A549 (cell line): ENCODE results near the gene DNAJC8. TPM values are rescaled to one million over a fixed set of nuclear protein-coding genes. Genes with fewer than 3 reads are reported as not detected.

ENCODE experiments used
- ATAC-seq, 2 experiments: fragments of 200-7000 bp in 1 of 2; fragments of >200 bp in 1 of 2; cut with Nextera tagmentation in 1 of 2; cut with Tn5 transposase in 1 of 2; 3 replicates each; pipeline versions ENCODE4 v1.8.0 to v1.9.1; 2018 to 2020; ENCODE audit warnings: mild to moderate bottlenecking in 1 of 2, moderate library complexity in 1 of 2
- CTCF ChIA-PET: fragments of 300-600 bp; sonication (Branson Sonifier 250); formaldehyde crosslinking; extraction: SDS; loops from one replicate; lab custom pipeline; 2021; ENCODE audit warnings: antibody characterized with exemption, inconsistent platforms; lab: Yijun Ruan, JAX
- POLR2A ChIA-PET: fragments of 350-600 bp; formaldehyde crosslinking; extraction: SDS; loops from one replicate; lab custom pipeline; 2021; ENCODE audit warnings: antibody characterized with exemption, inconsistent platforms; lab: Yijun Ruan, JAX
- DNase-seq, 2 experiments: peaks; one replicate each; pipeline versions ENCODE4 v3.0.0 to v3.0.0-alpha.2; 2011 to 2016; ENCODE audit warnings: low read depth in 1 of 2, low spot score in 1 of 2
- FAIRE-seq: peaks from 2 replicates; lab custom pipeline; 2011; peaks lifted over from hg19 to GRCh38; lab: Jason Lieb, UNC
- H3K27ac ChIP-seq, 2 experiments: fragments of >200 bp; sonication (Bioruptor Twin); formaldehyde crosslinking; 3 replicates each; pipeline ENCODE4 v1.5.1; 2016 to 2017
- H3K4me1 ChIP-seq: fragments of >200 bp; sonication (Bioruptor Twin); formaldehyde crosslinking; 3 replicates; pipeline ENCODE4 v1.6.1; 2016
- H3K4me2 ChIP-seq: fragments of >200 bp; sonication (Bioruptor Twin); formaldehyde crosslinking; 3 replicates; pipeline ENCODE4 v1.6.1; 2016
- H3K4me3 ChIP-seq: fragments of >200 bp; sonication (Bioruptor Twin); formaldehyde crosslinking; 3 replicates; pipeline ENCODE4 v1.5.1; 2016
- H3K9me3 ChIP-seq: fragments of >200 bp; sonication (Bioruptor Twin); formaldehyde crosslinking; 3 replicates; pipeline ENCODE4 v1.6.1; 2016
- CBX8 ChIP-seq: fragments of 200-600 bp; sonication (generic); IDR thresholded peaks from 2 replicates; pipeline ENCODE4 v1.6.1; 2016
- CHD2 ChIP-seq: fragments of 150-350 bp; IDR thresholded peaks from 2 replicates; pipeline ENCODE4 v1.6.1; 2014; ENCODE audit warnings: low read length; ENCODE audit not compliant: partially characterized antibody
- CHD4 ChIP-seq: fragments of 200-600 bp; sonication (generic); IDR thresholded peaks from 2 replicates; pipeline ENCODE4 v1.6.1; 2016; ENCODE audit warnings: antibody characterized with exemption, mild to moderate bottlenecking, borderline replicate concordance
- FOSB ChIP-seq: fragments of 250-450 bp; sonication (Bioruptor Pico); IDR thresholded peaks from 2 replicates; pipeline ENCODE4 v1.5.0; 2020; ENCODE audit warnings: mild to moderate bottlenecking, moderate library complexity
- FOSL2 ChIP-seq, 2 experiments: fragments of 450-650 bp in 1 of 2; fragments of >200 bp in 1 of 2; sonication (Bioruptor Twin) in 1 of 2; formaldehyde crosslinking; IDR thresholded peaks; 2 replicates each; pipeline versions ENCODE4 v1.5.0 to v1.6.1; 2016 to 2020; ENCODE audit warnings: mild to moderate bottlenecking in 1 of 2, moderate library complexity in 1 of 2
- FOXS1 ChIP-seq: fragments of 250-450 bp; sonication (Bioruptor Pico); IDR thresholded peaks from 2 replicates; pipeline ENCODE4 v1.5.0; 2020; ENCODE audit warnings: mild to moderate bottlenecking, moderate library complexity
- HDAC2 ChIP-seq: fragments of 200-600 bp; sonication (generic); IDR thresholded peaks from 2 replicates; pipeline ENCODE4 v1.6.1; 2016
- JUN ChIP-seq, 2 experiments: fragments of >200 bp; sonication (Bioruptor Twin); formaldehyde crosslinking; IDR thresholded peaks; 2 replicates in 1 of 2; 3 replicates in 1 of 2; pipeline ENCODE4 v1.6.1; 2016 to 2017
- JUNB ChIP-seq: fragments of >200 bp; sonication (Bioruptor Twin); formaldehyde crosslinking; IDR thresholded peaks from 2 replicates; pipeline ENCODE4 v1.6.1; 2016
- KDM1A ChIP-seq: fragments of 200-600 bp; sonication (generic); IDR thresholded peaks from 2 replicates; pipeline ENCODE4 v1.6.1; 2016; ENCODE audit warnings: low read depth, mild to moderate bottlenecking
- MAFK ChIP-seq: fragments of 450-650 bp; IDR thresholded peaks from 2 replicates; pipeline ENCODE4 v1.6.1; 2014; ENCODE audit not compliant: partially characterized antibody
- POLR2A ChIP-seq: IDR thresholded peaks from 2 replicates; pipeline ENCODE4 v1.6.1; 2012; ENCODE audit warnings: mild to moderate bottlenecking, low read length
- RARB ChIP-seq: fragments of 250-450 bp; sonication (Bioruptor Pico); IDR thresholded peaks from 2 replicates; pipeline ENCODE4 v1.8.0; 2021; ENCODE audit warnings: mild to moderate bottlenecking, moderate library complexity
- RFX5 ChIP-seq: fragments of 450-650 bp; IDR thresholded peaks from 2 replicates; pipeline ENCODE4 v1.7.1; 2014; ENCODE audit warnings: antibody characterized with exemption, mild to moderate bottlenecking, moderate library complexity
- TFCP2L1 ChIP-seq: fragments of 250-450 bp; sonication (Bioruptor Pico); IDR thresholded peaks from 2 replicates; pipeline ENCODE4 v1.5.0; 2021; ENCODE audit warnings: mild to moderate bottlenecking
- TP53 ChIP-seq: fragments of 250-450 bp; sonication (Bioruptor Pico); IDR thresholded peaks from 2 replicates; pipeline ENCODE4 v1.5.0; 2021; ENCODE audit warnings: mild to moderate bottlenecking, moderate library complexity
- ZFP36 ChIP-seq: fragments of 450-650 bp; IDR thresholded peaks from 2 replicates; pipeline ENCODE4 v1.6.1; 2014; ENCODE audit warnings: borderline replicate concordance; ENCODE audit not compliant: partially characterized antibody
- ZSCAN20 ChIP-seq: fragments of 250-450 bp; sonication (Bioruptor Pico); IDR thresholded peaks from 2 replicates; pipeline ENCODE4 v1.8.0; 2022; ENCODE audit warnings: mild to moderate bottlenecking, moderate library complexity
- WGBS: methylation state at CpG from one replicate; pipeline ENCODE4 v1.1.6; 2017; ENCODE audit errors: missing lambda C conversion rate; 5-methylcytosine and 5-hydroxymethylcytosine counted together
- polyA plus RNA-seq, 4 experiments: library from polyadenylated mRNA; depleted of rRNA in 3 of 4; stranded (reverse); fragments of >200 nt; fragmentation: RNase III in 1 of 4; extraction: RNeasy Plus Mini Kit Qiagen cat#74134 plus additional on column Dnase treatment in 1 of 4; gene quantifications; 2 replicates in 3 of 4; 3 replicates in 1 of 4; pipeline ENCODE4 v1.2.3, GENCODE V29; 2011 to 2017
- TF ChIP-seq, protein P1 (sequence below): IDR thresholded peaks from 2 replicates; pipeline ENCODE4 v1.6.1; 2012
- TF ChIP-seq, protein P2 (sequence below): fragments of >200 bp; sonication (Bioruptor Twin); formaldehyde crosslinking; IDR thresholded peaks from 2 replicates; pipeline ENCODE4 v1.6.1; 2016
- TF ChIP-seq, protein P3 (sequence below): IDR thresholded peaks from 2 replicates; pipeline ENCODE4 v1.6.1; 2012; ENCODE audit warnings: low read depth, borderline replicate concordance
- TF ChIP-seq, protein P4 (sequence below): IDR thresholded peaks from 2 replicates; pipeline ENCODE4 v1.6.1; 2012

DNAJC8 gene
- polyA plus RNA-seq, 2 of the 4 experiments (the other 2 are of a cell fraction) = 87.3 to 93.7 TPM

DNA sequence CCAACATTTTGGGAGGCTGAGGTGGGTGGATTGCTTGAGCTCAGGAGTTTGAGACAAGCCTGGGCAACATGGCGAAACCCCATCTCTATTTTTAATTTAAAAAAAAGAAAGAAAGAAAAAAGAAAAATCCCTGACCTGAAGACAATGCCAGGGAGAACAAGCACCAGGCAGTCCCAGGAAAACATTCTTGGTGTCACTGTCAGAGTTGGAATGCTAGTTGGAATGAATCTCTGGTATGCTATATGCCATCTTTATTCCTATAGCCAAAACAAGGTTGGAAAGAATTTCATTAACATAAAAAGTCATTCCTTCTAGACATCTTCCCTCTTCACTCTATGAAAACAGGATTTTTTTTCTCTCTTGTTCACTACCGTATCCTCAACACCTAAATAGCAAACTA is 2.8 kb downstream of the DNAJC8 start:
- FAIRE-seq = no peak
- ChIA-PET POLR2A (no interaction called here), CTCF (interaction anchor here (0.7 kb wide), 1 partner anchor 9 kb away, joined by 5 read pairs; no protein-coding TSS in a partner anchor)
- Histone ChIP-seq H3K9me3 (no peaks in the 10 kb centered on the region), H3K4me3 (no peak overlapping the region), H3K4me2 (no peak overlapping the region), H3K4me1 (peaks cover 12% of the 10 kb centered on the region; the same call in 1 of the 3 replicates), H3K27ac (no peak overlapping the region)
- WGBS = 93% methylated on average over 2 of the region's 2 CpGs
- TF ChIP-seq FOXS1 (CRISPR knock-in tag) = no peak
- no peak for TF ChIP-seq ZFP36
- TF ChIP-seq TP53 (CRISPR knock-in tag) = no peak
- no peak for TF ChIP-seq CHD4
- no peak for TF ChIP-seq FOSB
- no peak for TF ChIP-seq JUNB
- TF ChIP-seq KDM1A = no peak
- DNase-seq = no peak
- no peak for ATAC-seq

DNA sequence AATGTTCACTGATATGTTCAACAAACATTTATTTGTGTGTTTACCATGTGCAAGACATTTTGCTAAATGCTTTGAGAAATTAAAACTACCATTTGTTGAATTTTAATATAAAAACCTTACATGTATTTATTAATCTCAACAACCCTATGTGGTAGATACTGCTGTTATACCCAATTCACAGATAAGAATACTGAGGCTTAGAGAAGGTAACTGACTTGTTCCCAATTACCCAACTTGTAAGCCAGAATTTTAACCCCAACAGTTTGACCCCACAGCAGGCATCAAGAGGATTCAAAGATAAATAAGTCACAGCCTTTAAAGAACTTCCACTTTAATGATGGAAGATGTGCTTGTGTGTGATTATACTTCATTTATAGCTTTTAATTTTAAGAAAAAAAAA is 3.7 kb downstream of the DNAJC8 start:
- H3K27ac ChIP-seq = no peak overlapping the region

DNA sequence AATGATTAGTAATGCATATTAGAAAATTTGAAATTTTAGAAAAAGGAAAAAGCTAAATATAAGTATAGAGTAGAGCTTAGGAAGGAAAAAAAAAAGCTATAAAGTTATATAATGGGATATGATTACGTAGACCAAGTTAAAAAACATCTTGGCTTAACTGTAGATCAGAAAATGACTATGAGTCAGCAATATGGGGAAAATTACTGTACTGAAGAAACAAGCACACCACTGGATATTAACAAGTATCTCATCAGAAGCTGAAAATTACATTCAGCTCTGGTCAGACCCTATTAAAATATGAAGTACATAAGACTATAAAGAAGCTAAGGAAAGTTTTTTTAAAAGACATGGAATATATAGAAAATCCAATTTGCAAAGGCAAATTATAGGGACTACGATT is 19.5 kb downstream of the DNAJC8 start:
- FAIRE-seq (no peak), ATAC-seq (no peak), DNase-seq (no peak)
- TF ChIP-seq TFCP2L1 (CRISPR knock-in tag) (no peak), KDM1A (no peak), ZFP36 (no peak), RARB (CRISPR knock-in tag) (no peak), MAFK (peak; percentile 54)
- TF ChIP-seq, protein P1, sequence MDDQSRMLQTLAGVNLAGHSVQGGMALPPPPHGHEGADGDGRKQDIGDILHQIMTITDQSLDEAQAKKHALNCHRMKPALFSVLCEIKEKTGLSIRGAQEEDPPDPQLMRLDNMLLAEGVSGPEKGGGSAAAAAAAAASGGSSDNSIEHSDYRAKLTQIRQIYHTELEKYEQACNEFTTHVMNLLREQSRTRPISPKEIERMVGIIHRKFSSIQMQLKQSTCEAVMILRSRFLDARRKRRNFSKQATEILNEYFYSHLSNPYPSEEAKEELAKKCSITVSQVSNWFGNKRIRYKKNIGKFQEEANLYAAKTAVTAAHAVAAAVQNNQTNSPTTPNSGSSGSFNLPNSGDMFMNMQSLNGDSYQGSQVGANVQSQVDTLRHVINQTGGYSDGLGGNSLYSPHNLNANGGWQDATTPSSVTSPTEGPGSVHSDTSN = no peak
- ChIA-PET CTCF (interaction anchor here (0.6 to 7.7 kb wide), 3 partner anchors 35 to 403 kb away, joined by 3 to 144 read pairs (median 4); partner anchors contain the start of gene EYA3), POLR2A (interaction anchor here (1.5 kb wide), 1 partner anchor 125 kb away, joined by 4 read pairs; the partner anchor contains the start of gene EYA3)
- 79% methylated on average over 2 of the region's 2 CpGs for WGBS
- H3K4me2 ChIP-seq = no peak overlapping the region
- no peak overlapping the region for H3K4me3 ChIP-seq
- H3K4me1 ChIP-seq = 0 out of 3 replicates have a peak, but pooled peaks cover 3% of the 10 kb centered on the region
- no peak overlapping the region for H3K27ac ChIP-seq
- H3K9me3 ChIP-seq = no peaks in the 10 kb centered on the region

More for the DNA sequence above, 3.7 kb downstream of the DNAJC8 start:
- CTCF ChIA-PET = interaction anchor here (0.7 kb wide), 1 partner anchor 9 kb away, joined by 5 read pairs; no protein-coding TSS in a partner anchor
- TF ChIP-seq ZSCAN20 (no peak), HDAC2 (0 out of 2 replicates have a peak, but pooled peaks have one; percentile 32)
- no peak overlapping the region for H3K4me3 ChIP-seq
- peaks cover 12% of the 10 kb centered on the region; the same call in 1 of the 3 replicates for H3K4me1 ChIP-seq
- no peak overlapping the region for H3K4me2 ChIP-seq
- no peak for ATAC-seq
- POLR2A ChIA-PET = no interaction called here
- no peak for FAIRE-seq
- H3K9me3 ChIP-seq = no peaks in the 10 kb centered on the region
- no peak for DNase-seq

DNA sequence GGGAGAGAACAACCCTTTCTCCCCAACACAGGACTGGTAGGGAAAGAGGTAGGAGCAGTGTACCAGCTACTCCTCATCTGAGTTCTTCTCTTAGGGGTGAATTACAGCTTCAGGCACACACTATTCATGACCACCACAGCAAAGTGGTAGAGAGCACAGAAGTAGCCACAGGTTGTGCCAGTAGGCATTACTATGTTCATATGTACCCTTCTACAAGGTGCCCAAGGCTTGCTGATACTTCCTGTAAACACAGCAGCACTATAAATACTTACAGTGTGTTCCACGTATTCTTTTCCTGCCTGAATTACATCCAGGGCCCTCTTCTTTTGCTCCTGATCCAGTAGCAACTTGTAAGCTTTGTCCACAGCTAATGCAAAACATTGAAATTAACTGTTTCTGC is 23.1 kb downstream of the DNAJC8 start:
- no peak overlapping the region for H3K27ac ChIP-seq
- no peak for TF ChIP-seq CBX8
- no peak for TF ChIP-seq POLR2A
- no peak for TF ChIP-seq JUN (IDR thresholded peaks at IDR 0.05)
- TF ChIP-seq TP53 (CRISPR knock-in tag) = no peak
- no peak for TF ChIP-seq CHD2
- TF ChIP-seq, protein P2, sequence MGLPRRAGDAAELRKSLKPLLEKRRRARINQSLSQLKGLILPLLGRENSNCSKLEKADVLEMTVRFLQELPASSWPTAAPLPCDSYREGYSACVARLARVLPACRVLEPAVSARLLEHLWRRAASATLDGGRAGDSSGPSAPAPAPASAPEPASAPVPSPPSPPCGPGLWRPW = no peak
- TF ChIP-seq RFX5 = no peak
- no peak for TF ChIP-seq FOSL2 (IDR thresholded peaks at IDR 0.05)
- no peak for TF ChIP-seq FOSL2 (CRISPR knock-in tag; IDR thresholded peaks at IDR 0.05)
- TF ChIP-seq, protein P3, sequence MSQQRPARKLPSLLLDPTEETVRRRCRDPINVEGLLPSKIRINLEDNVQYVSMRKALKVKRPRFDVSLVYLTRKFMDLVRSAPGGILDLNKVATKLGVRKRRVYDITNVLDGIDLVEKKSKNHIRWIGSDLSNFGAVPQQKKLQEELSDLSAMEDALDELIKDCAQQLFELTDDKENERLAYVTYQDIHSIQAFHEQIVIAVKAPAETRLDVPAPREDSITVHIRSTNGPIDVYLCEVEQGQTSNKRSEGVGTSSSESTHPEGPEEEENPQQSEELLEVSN = no peak
- TF ChIP-seq, protein P4, sequence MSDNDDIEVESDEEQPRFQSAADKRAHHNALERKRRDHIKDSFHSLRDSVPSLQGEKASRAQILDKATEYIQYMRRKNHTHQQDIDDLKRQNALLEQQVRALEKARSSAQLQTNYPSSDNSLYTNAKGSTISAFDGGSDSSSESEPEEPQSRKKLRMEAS = no peak
- no peak overlapping the region for H3K4me3 ChIP-seq
- no peak overlapping the region for H3K4me2 ChIP-seq
- ChIA-PET CTCF (interaction anchor here (0.7 to 7.7 kb wide), 32 partner anchors 9 to 379 kb away, joined by 3 to 144 read pairs (median 4); partner anchors contain the start of genes EYA3 and PPP1R8), POLR2A (interaction anchor here (1.1 to 1.3 kb wide), 2 partner anchors 118 to 121 kb away, joined by 3 to 6 read pairs; partner anchors contain the start of gene EYA3)
- DNase-seq (no peak), ATAC-seq (no peak), FAIRE-seq (no peak)
- 83% methylated on average over 1 of the region's 1 CpG for WGBS
- H3K4me1 ChIP-seq = 0 out of 3 replicates have a peak, but pooled peaks cover 3% of the 10 kb centered on the region
- no peaks in the 10 kb centered on the region for H3K9me3 ChIP-seq
